HG02973 (cell line): Measurements from ENCODE around the gene HLA-F.

Source experiments
- ATAC-seq: cut with Tn5 transposase; IDR thresholded peaks from one replicate; pipeline ENCODE4 v1.9.1; 2021; ENCODE audit warnings: moderate library complexity; ENCODE audit not compliant: unreplicated experiment

HLA-F gene

GRCh38 chr6:29723666-29724588 lies 693 bp downstream of the HLA-F start:
- ATAC-seq: peak; percentile 40

DNA sequence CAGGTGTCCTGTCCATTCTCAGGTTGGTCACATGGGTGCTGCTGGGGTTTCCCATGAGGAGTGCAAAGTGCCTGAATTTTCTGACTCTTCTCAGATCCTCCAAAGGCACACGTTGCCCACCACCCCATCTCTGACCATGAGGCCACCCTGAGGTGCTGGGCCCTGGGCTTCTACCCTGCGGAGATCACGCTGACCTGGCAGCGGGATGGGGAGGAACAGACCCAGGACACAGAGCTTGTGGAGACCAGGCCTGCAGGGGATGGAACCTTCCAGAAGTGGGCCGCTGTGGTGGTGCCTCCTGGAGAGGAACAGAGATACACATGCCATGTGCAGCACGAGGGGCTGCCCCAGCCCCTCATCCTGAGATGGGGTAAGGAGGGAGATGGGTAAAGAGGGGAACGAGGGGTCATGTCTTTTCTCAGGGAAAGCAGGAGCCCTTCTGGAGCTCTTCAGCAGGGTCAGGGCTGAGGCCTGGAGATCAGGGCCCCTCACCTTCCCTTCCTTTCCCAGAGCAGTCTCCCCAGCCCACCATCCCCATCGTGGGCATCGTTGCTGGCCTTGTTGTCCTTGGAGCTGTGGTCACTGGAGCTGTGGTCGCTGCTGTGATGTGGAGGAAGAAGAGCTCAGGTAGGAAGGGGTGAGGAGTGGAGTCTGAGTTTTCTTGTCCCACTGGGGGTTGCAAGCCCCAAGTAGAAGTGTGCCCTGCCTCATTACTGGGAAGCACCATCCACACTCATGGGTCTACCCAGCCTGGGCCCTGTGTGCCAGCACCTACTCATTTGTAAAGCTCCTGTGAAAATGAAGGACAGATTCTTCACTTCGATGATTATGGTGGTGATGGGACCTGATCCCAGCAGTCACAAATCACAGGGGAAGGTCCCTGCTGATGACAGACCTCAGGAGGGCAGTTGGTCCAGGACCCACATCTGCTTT lies 2.0 kb downstream of the HLA-F start:
- no peak for ATAC-seq

- no peak for ATAC-seq
Measured at GRCh38 chr6:29726001-29726400, 2.8 kb downstream of the HLA-F start.

- no peak for ATAC-seq
Measured at GRCh38 chr6:29726571-29727194, 3.4 kb downstream of the HLA-F start.

GRCh38 chr6:29727637-29728036 lies 4.4 kb downstream of the HLA-F start:
- ATAC-seq: no peak

GRCh38 chr6:29728173-29728874 lies 5.1 kb downstream of the HLA-F start:
- no peak for ATAC-seq

- no peak for ATAC-seq
Measured at GRCh38 chr6:29728875-29729270, 5.6 kb downstream of the HLA-F start.

- no peak for ATAC-seq
Measured at GRCh38 chr6:29729774-29730328, 6.6 kb downstream of the HLA-F start.

- ATAC-seq: no peak
Measured at GRCh38 chr6:29730575-29731126, 7.4 kb downstream of the HLA-F start.

- no peak for ATAC-seq
Measured at GRCh38 chr6:29731281-29731680, 8.0 kb downstream of the HLA-F start.

DNA sequence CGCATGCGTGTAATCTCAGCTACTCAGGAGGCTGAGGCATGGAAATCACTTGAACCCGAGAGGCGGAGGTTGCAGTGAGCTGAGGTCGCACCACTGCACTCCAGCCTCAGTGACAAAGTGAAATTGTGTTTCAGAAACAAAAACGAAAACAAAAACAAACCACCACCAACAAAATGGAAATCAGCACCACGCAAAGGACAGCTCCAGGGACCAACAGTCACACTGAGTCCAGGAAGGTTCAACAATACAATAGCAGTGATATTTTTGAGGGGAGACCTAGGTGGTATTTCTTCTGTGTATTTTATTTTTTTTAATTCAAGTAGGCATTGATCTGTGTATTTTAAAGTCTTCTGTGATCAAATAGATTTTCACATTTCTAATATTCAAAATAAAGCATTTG lies 9.8 kb downstream of the HLA-F start:
- ATAC-seq: no peak

GRCh38 chr6:29734046-29735018 lies 11.1 kb downstream of the HLA-F start:
- no peak for ATAC-seq

- ATAC-seq: no peak
Measured at GRCh38 chr6:29736563-29736962, 13.3 kb downstream of the HLA-F start.

DNA sequence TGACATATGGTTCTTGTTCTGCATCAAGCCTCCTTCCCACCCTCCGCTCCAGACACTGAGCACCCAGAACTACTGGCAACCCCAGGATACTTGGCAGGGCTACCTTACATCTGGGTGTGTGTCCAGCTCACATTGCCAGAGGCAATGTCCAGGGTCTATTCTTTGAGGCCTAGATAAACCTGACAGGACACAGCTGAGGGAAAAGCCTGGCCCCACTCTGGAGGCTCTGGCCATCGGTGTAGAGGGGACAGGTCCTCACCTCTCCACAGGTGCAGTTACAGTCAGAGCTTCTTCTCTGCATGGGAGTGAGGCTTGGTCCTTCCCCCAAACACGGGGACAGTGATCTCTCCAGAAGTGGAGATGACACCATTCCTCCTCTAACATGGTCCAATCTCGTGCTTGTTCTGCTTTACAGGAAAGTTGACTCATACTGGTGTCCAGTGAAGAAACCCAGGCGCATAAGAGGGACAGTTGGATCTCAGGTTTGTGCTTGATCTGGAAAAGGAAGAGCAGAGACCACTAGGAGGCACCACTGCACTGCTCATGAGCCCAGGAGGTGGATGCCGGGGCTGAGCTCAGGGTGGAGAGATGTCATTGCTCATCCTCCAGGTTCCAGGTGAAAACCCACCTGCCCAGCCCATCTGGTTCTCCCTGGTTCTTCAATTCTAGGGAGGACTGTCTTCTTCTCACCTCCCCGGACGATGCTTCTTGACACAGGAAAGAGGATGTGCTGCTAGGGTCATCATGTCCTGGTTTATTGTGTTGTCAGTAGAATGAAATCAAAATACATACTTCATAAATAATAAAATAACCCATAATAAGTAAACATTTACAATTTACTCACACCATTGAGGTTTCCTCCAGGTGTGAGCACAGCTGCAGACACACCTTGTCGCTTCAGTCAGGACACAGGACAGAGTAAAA lies 14.7 kb downstream of the HLA-F start:
- ATAC-seq: no peak

- no peak for ATAC-seq
Measured at GRCh38 chr6:29739136-29739881, 16.1 kb downstream of the HLA-F start.

DNA sequence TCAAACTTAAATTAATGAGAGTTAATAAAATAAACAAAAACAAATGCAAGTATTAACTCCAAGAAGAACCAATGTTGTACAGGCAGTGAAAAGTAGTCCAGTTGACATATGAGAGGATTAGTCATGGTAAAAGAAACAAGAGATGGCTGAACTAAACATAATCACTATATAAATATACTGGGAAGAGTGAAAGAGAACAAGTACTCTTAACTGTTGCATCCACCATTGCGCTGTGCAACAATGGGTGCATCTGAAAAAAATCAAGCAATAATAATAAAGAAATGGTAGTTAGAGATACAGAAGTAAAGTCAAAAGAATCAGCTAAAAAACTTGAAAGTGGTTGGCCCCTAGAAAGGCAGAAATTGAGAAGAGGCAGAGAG lies 16.6 kb downstream of the HLA-F start:
- no peak for ATAC-seq

DNA sequence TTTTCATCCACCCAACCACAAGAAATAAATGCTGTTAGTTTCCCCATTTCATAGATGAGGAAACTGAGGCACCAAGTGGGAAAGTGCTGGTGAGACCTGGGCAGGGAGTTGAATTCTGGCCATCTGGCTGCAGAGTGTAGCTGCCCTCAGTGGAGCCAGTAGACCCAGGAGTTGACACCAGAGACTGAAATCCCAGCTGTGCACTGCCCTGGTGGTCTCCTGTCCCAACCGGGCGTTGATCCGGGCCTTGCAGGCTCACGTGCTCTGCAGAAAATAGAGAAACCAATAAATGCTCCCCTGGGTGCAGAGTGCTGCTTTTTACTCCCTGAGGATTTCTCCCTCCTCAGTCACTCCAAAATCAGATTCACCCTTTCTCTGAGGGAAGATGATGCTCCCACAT lies 18.4 kb downstream of the HLA-F start:
- no peak for ATAC-seq
